ENCODE results near the gene ABCA1.
"Not testable (repeated sequence)": the region's sequence is repeated elsewhere in the genome, so short reads cannot be mapped to it uniquely, and the experiment has no call there.

The ABCA1 gene

GRCh38 chr9:104927912-104928740 lies at the start of gene ABCA1:
TSS of gene ABCA1 (minus strand) at chr9:104928155. CDS start at chr9:104903679, 24,476 bp downstream.
- Histone ChIP-seq H3K4me3 (peak within 1 kb of the TSS; percentile 56 to 82 (median 78)), H3K27ac (peak within 1 kb of the TSS; percentile 18 to 94 (median 88))

- H3K27ac ChIP-seq, result no peak overlapping the region
- no peak overlapping the region for H3K4me3 ChIP-seq
Observed at GRCh38 chr9:104977580-104977979, 49.6 kb upstream of the ABCA1 start.

DNA sequence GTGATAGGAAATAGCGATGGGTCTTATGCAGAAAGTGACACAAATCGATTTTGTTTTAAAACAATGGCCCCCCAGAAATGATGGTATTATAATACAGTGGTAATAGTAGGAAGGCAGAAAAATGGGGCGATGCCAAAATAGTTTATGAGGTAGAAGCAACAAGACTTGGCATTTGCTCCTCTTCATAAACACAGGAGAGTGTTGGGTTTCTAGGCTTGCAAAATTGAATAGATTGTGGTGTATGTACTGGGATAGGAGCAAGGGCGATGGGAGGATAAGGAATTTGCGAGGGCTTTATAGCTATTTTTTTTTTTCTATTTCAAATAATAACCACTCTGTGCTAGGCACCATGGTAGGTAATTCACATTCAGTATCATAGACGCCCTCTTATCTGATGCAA lies 49.2 kb upstream of the ABCA1 start:
- H3K27ac ChIP-seq, result no peak overlapping the region
- no peak overlapping the region for H3K4me3 ChIP-seq

DNA sequence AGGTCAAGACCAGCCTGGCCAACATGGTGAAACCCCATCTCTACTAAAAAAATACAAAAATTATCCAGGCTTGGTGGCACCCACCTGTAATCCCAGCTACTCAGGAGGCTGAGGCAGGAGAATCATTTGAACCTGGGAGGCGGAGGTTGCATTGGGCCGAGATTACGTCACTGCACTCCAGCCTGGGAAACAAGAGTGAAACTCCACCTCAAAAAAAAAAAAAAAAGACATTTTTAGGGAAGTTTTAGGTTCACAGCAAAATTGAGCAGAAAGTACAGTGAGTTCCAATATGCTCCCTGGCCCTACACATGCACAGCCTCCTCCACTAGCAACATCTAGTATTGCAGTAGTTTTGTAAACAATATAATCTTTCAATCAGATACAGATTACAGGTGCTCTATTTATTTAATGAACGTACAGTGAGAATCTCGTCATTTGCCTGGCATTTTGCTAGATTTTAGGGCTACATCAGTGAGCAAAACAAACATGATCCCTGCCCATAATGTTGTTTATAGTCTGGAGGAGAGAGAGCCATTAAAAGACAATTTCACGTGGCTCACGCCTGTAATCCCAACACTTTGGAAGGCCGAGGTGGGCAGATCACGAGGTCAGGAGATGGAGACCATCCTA lies 48.1 kb upstream of the ABCA1 start:
- not testable (repeated sequence) for H3K27ac ChIP-seq, H3K4me3 ChIP-seq

- Histone ChIP-seq H3K4me3 (no peak overlapping the region), H3K27ac (no peak overlapping the region)
Observed at GRCh38 chr9:104974053-104974962, 46.4 kb upstream of the ABCA1 start.

GRCh38 chr9:104972242-104972866 lies 44.4 kb upstream of the ABCA1 start:
- Histone ChIP-seq H3K4me3 (no peak overlapping the region), H3K27ac (no peak overlapping the region)

DNA sequence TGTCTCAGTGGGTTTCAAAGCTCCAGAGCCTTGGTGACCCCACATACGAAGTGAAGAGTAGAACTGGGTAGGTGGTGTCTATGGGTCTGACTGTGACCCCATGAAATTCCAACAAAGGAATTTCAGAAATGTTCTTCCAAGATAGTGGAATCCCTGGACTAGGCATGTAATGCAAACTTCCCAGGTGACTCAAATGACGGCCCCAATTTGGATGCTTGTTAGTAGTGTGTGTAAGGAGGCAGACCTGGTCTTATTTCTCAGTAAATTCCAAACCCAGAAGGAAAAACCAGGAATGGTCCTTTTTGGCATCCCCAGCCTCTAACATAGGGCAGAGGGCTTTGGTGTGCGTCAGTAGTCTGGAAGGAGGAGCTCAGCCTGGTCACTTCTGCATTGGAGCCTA lies 43.6 kb upstream of the ABCA1 start:
- H3K4me3 ChIP-seq, result no peak overlapping the region
- no peak overlapping the region for H3K27ac ChIP-seq

DNA sequence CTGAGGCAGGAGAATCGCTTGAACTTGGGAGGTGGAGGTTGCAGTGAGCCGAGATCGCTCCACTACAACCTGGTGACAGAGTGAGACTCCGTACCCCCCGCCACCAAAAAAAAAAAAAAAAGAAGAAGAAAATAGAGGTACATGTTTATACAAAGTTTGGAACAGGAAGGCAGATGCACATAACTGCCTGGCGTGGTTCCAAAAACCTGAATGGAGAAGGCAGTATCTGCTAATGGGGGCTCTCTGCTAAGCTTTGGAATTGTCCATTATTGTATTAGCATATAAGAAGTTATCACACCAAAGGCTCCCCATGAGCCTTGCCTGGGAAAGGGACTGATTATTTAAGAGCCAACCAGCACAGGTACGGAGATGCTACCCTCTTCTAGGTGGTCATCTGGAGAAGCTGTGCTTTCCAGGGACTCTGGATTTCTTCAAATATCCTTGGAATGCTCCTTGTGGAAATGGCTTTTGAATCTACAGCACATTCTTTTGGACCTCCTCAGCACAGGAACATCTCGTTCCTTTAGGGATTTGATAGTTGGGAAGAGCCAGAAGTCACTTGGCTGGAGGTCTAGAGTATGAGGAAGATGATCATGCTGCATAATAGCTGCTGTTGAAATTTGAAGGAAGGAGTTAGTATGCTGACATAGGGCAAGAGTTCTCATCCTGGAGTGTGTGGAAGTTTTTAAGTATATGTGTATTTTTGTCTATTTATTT lies 42.5 kb upstream of the ABCA1 start:
- Histone ChIP-seq H3K27ac (no peak overlapping the region), H3K4me3 (no peak overlapping the region)

DNA sequence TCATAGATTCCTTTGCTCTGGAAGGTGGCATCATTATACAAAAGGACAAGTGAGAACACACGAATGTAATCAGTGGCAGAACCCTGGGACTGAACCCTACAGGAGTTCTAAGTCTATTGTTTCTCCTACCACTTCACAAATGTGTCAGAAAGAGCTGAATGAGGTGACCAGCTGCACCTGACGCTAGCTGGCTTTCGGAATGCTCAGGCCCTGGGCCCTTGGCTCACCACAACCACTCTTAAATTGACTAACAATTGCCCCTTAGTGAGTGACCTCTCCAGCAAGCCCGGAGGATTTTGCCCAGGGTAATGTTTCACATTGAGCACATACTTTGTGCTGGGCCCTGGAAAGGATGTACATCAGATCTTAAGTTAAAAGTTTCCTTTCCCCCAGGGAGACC lies 41.2 kb upstream of the ABCA1 start:
- H3K27ac ChIP-seq, result peak overlapping the region in 12 of 21 experiments; percentile 24 to 98 (median 88)
- no peak overlapping the region for H3K4me3 ChIP-seq

DNA sequence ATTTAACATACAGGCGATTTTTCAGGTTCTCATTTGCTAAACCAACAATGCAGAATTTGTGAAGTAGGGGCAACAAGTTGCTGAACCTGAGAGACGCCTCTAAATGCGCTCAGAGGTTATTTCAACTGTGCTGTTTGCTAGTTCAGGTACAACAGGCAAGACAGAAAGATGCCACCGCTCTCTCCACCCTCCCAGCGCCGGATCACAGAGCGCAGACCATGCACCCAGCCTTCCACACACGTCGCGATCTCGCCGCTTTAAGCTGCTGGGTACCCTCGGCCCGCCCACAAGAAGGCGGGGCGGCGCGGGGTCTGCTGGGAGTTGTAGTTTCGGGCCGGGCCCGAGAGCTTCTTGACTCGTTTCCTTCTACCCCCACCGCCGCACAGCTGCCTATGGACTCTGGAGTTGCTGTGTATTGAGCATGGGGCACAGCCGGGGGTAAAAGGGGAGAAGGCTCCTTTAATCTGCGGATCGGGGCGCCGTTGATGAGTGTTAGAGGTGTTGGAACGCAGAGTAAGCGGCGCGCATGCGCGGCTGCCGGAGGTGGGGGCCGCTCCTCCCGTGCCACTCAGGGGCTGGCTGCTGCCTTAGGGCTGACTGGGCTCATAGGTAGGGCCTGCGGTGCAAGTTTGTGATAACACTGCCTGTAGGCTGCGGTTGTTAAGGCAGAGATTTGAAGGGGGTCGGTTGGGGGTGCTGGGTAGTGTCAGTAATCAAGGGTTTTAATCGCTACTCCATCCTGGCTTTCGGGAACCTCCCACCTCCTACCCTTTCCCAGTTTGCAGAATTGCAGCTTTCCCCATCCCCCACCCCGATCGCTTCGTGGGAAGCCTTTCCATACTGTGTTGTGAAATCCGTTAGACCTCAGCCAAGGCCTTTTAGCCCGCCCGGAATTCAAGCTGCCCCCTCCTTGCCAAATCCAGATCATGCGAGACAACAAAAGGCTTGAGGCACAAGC lies 40.3 kb upstream of the ABCA1 start:
- H3K4me3 ChIP-seq, result peak overlapping the region; percentile 38 to 63 (median 49)
- H3K27ac ChIP-seq, result peak overlapping the region in 20 of 21 experiments; percentile 72 to 99 (median 90)

DNA sequence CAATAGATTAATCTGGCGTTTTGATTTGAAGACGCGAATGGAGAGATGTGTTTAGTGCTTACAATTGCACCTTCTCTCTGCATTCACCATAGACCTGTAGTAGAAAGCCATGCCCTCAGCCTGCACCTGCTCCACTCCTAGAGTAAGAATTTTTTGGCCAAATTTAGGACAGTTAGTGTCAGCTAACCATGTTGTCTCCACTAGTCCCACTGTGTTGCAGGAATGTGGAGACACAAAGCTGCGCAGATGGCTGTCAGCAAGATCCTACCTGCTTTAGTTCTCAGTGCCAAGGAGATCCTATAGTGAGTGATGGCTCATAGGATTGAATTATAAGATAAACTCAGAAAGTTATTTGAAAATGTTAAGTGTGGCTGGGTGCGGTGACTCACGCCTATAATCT lies 35.1 kb upstream of the ABCA1 start:
- H3K27ac ChIP-seq, result no peak overlapping the region
- no peak overlapping the region for H3K4me3 ChIP-seq

- no peak overlapping the region for H3K4me3 ChIP-seq
- H3K27ac ChIP-seq, result peak overlapping the region in 8 of 21 experiments; percentile 6 to 68 (median 49)
Observed at GRCh38 chr9:104961701-104962359, 33.9 kb upstream of the ABCA1 start.

GRCh38 chr9:104961238-104961637 lies 33.3 kb upstream of the ABCA1 start:
- Histone ChIP-seq H3K4me3 (no peak overlapping the region), H3K27ac (peak overlapping the region in 8 of 21 experiments; percentile 6 to 68 (median 50))

GRCh38 chr9:104960662-104961061 lies 32.7 kb upstream of the ABCA1 start:
- Histone ChIP-seq H3K27ac (peak overlapping the region in 2 of 21 experiments; percentile 42 to 68), H3K4me3 (no peak overlapping the region)

DNA sequence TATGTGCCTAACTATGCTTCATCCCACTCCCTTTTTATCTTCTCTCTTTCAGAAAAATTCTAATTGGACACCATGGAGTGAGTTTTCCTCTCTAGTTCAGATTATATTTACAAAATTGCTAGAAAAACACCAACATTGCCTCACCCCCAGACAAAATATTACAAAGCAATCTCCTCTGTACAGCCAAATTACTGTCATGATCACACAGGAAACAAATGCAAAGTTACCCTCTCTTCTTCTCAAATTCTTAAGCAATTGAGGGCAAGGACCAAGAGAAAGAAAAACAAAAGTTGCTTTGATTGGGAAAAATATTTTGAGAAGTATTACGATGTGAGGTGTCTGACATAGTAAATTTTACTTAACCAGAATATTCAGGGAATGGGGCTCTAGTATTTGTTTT lies 30.8 kb upstream of the ABCA1 start:
- Histone ChIP-seq H3K27ac (no peak overlapping the region), H3K4me3 (no peak overlapping the region)

- H3K27ac ChIP-seq, H3K4me3 ChIP-seq: not testable (repeated sequence)
Observed at GRCh38 chr9:104958006-104958405, 30.1 kb upstream of the ABCA1 start.

GRCh38 chr9:104951487-104951886 lies 23.5 kb upstream of the ABCA1 start:
- H3K27ac ChIP-seq, result no peak overlapping the region

More at GRCh38 chr9:104951487-104951886, 23.5 kb upstream of the ABCA1 start:
- H3K4me3 ChIP-seq, result no peak overlapping the region

Data from skin epidermis (tissue), 12 donors.